ENCODE measurements around the gene KIF16B. TPM values are rescaled to one million over a fixed set of nuclear protein-coding genes. Genes with fewer than 3 reads are reported as not detected.
"Not testable (repeated sequence)": the region's sequence is repeated elsewhere in the genome, so short reads cannot be mapped to it uniquely, and the experiment has no call there.

Gene KIF16B
- total and polyA plus RNA-seq, 2 of the 8 experiments (the other 6 are each of a cell fraction or from before 2014, with no cell fraction given) = 3.0 to 9.2 TPM

DNA sequence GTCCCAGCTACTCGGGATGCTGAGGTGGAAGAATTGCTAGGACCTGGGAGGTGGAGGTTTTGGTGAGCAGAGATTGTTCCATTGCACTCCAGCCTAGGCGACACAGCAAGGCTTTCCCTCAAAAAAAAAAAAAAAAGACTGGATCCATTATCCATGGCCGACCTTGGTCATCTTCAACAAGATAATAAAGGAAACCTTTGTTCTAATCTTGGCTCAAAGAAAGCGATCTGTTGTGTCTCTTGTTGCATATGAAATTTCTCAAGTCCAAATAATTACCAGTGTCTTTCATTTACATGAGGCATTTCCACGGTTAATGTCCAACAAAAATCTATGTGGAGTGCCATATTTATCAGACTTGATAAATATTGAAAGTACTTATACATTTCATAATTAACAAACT is 23.7 kb upstream of the KIF16B start:
- H3K18ac ChIP-seq (ENCODE audit: extremely low read depth, low read length) = no peak overlapping the region
- no peaks in the 10 kb centered on the region for H3K36me3 ChIP-seq (ENCODE audit: control insufficient read depth in 2 of 4, insufficient read depth in 4 of 4, low read length in 3 of 4)
- no peak overlapping the region for H2BK120ac ChIP-seq (replicated peaks; ENCODE audit: low read depth, low read length)
- H2BK15ac ChIP-seq (ENCODE audit: low read length) = no peak overlapping the region
- H3K23me2 ChIP-seq (ENCODE audit: low read depth, low read length) = no peaks in the 10 kb centered on the region
- peaks cover 0 to 2% of the 10 kb centered on the region in 2 experiments for H4K20me1 ChIP-seq (replicated peaks in 1 of 2; ENCODE audit: control insufficient read depth in 1 of 2, insufficient read depth in 2 of 2, low read length in 2 of 2)
- ChIA-PET CTCF (ENCODE audit: partially characterized antibody) (no interaction called here), POLR2A (ENCODE audit: partially characterized antibody) (no interaction called here)
- H4K5ac ChIP-seq (ENCODE audit: insufficient read length, low read depth, low read length) = no peak overlapping the region
- no peak overlapping the region for H3K4ac ChIP-seq (replicated peaks; ENCODE audit: insufficient read length, low read depth, low read length)
- no peak overlapping the region for H2AFZ ChIP-seq (ENCODE audit: low read length)
- no peak overlapping the region for H3K56ac ChIP-seq (replicated peaks; ENCODE audit: insufficient read length, low read depth, low read length)
- FAIRE-seq = no peak
- WGBS, 2 experiments (ENCODE audit: extremely low coverage in 1 of 2, insufficient coverage in 1 of 2, insufficient read length in 1 of 2, insufficient replicate concordance in 2 of 2, low coverage in 1 of 2, low lambda C conversion rate in 2 of 2, missing lambda C conversion rate in 1 of 2) = 90% methylated on average over 5 of the region's 5 CpGs; no CpG with 5 or more reads in 1 of the 2 experiments
- no peak overlapping the region for H2AK5ac ChIP-seq (ENCODE audit: low read depth, low read length)
- no peak overlapping the region for H2BK12ac ChIP-seq (ENCODE audit: low read depth, low read length)
- no peaks in the 10 kb centered on the region for H3K79me1 ChIP-seq (ENCODE audit: low read depth, low read length)
- no peaks in the 10 kb centered on the region for H3K4me1 ChIP-seq (replicated peaks in 1 of 4; ENCODE audit: control insufficient read depth in 3 of 4, insufficient read depth in 4 of 4, low read length in 3 of 4)
- no peak overlapping the region for H2BK5ac ChIP-seq (ENCODE audit: low read depth, low read length)
- H3K79me2 ChIP-seq (ENCODE audit: control insufficient read depth in 1 of 2, insufficient read depth in 2 of 2, low read length in 2 of 2) = no peaks in the 10 kb centered on the region
- no peak overlapping the region for H4K8ac ChIP-seq (ENCODE audit: extremely low read depth, insufficient read depth, low read length)
- no peaks in the 10 kb centered on the region for H3K9me3 ChIP-seq (ENCODE audit: insufficient read depth in 2 of 2, low read depth in 1 of 2, low read length in 1 of 2)
- no peaks in the 10 kb centered on the region for H3K27me3 ChIP-seq (replicated peaks in 1 of 4; ENCODE audit: control insufficient read depth in 3 of 4, extremely low read depth in 1 of 4, insufficient read depth in 3 of 4, low read length in 3 of 4)
- H3K4me3 ChIP-seq (ENCODE audit: extremely low read depth in 1 of 4, insufficient read depth in 2 of 4, low read depth in 3 of 4, low read length in 4 of 4) = no peak overlapping the region
- H3K4me2 ChIP-seq (ENCODE audit: insufficient read depth in 1 of 2, low read depth in 2 of 2, low read length in 2 of 2) = no peak overlapping the region
- no peak overlapping the region for H3K9ac ChIP-seq (replicated peaks in 1 of 4; ENCODE audit: extremely low read depth in 1 of 4, low read depth in 3 of 4, low read length in 3 of 4)
- H2BK20ac ChIP-seq (ENCODE audit: low read length) = no peak overlapping the region
- no peak overlapping the region for H3K14ac ChIP-seq (ENCODE audit: insufficient read length)
- H3K27ac ChIP-seq (ENCODE audit: low read depth, low read length) = no peak overlapping the region
- no peak overlapping the region for H4K91ac ChIP-seq (replicated peaks; ENCODE audit: insufficient read length, low read length)
- no peak for TF ChIP-seq CEBPB (IDR thresholded peaks at IDR 0.05; ENCODE audit: low read depth, low read length)
- no peak overlapping the region for H3K23ac ChIP-seq (ENCODE audit: insufficient read length)
- DNase-seq (ENCODE audit: low read depth in 1 of 2, low spot score in 2 of 2) = no peak

GRCh38 chr20:16596404-16596803 is 23.2 kb upstream of the KIF16B start:
- H2BK12ac ChIP-seq (ENCODE audit: low read depth, low read length); H3K18ac ChIP-seq (ENCODE audit: extremely low read depth, low read length); H3K14ac ChIP-seq (ENCODE audit: insufficient read length); H4K5ac ChIP-seq (ENCODE audit: insufficient read length, low read depth, low read length); H3K27me3 ChIP-seq (replicated peaks in 1 of 4; ENCODE audit: control insufficient read depth in 3 of 4, extremely low read depth in 1 of 4, insufficient read depth in 3 of 4, low read length in 3 of 4); H3K4me3 ChIP-seq (ENCODE audit: extremely low read depth in 1 of 4, insufficient read depth in 2 of 4, low read depth in 3 of 4, low read length in 4 of 4); H3K9ac ChIP-seq (replicated peaks in 1 of 4; ENCODE audit: extremely low read depth in 1 of 4, low read depth in 3 of 4, low read length in 3 of 4); H4K8ac ChIP-seq (ENCODE audit: extremely low read depth, insufficient read depth, low read length); POLR2A ChIA-PET (ENCODE audit: partially characterized antibody); H4K20me1 ChIP-seq (replicated peaks in 1 of 2; ENCODE audit: control insufficient read depth in 1 of 2, insufficient read depth in 2 of 2, low read length in 2 of 2); H3K79me2 ChIP-seq (ENCODE audit: control insufficient read depth in 1 of 2, insufficient read depth in 2 of 2, low read length in 2 of 2); H2AFZ ChIP-seq (ENCODE audit: low read length); H3K23ac ChIP-seq (ENCODE audit: insufficient read length); H3K4ac ChIP-seq (replicated peaks; ENCODE audit: insufficient read length, low read depth, low read length); H3K27ac ChIP-seq (ENCODE audit: low read depth, low read length); H2BK5ac ChIP-seq (ENCODE audit: low read depth, low read length); H4K91ac ChIP-seq (replicated peaks; ENCODE audit: insufficient read length, low read length); DNase-seq (ENCODE audit: low read depth in 1 of 2, low spot score in 2 of 2); H3K4me1 ChIP-seq (replicated peaks in 1 of 4; ENCODE audit: control insufficient read depth in 3 of 4, insufficient read depth in 4 of 4, low read length in 3 of 4); H2BK20ac ChIP-seq (ENCODE audit: low read length); CTCF ChIA-PET (ENCODE audit: partially characterized antibody); H2BK120ac ChIP-seq (replicated peaks; ENCODE audit: low read depth, low read length); H3K23me2 ChIP-seq (ENCODE audit: low read depth, low read length); H3K36me3 ChIP-seq (ENCODE audit: control insufficient read depth in 2 of 4, insufficient read depth in 4 of 4, low read length in 3 of 4); H2BK15ac ChIP-seq (ENCODE audit: low read length); FAIRE-seq; H3K56ac ChIP-seq (replicated peaks; ENCODE audit: insufficient read length, low read depth, low read length); H2AK5ac ChIP-seq (ENCODE audit: low read depth, low read length); H3K79me1 ChIP-seq (ENCODE audit: low read depth, low read length); H3K9me3 ChIP-seq (ENCODE audit: insufficient read depth in 2 of 2, low read depth in 1 of 2, low read length in 1 of 2); H3K4me2 ChIP-seq (ENCODE audit: insufficient read depth in 1 of 2, low read depth in 2 of 2, low read length in 2 of 2): not testable (repeated sequence)
- WGBS, 2 experiments (ENCODE audit: extremely low coverage in 1 of 2, insufficient coverage in 1 of 2, insufficient read length in 1 of 2, insufficient replicate concordance in 2 of 2, low coverage in 1 of 2, low lambda C conversion rate in 2 of 2, missing lambda C conversion rate in 1 of 2) = 96% methylated on average over 3 of the region's 3 CpGs; no CpG with 5 or more reads in 1 of the 2 experiments

Measured in H1 (cell line).